KG1 (cell line): Measurements from ENCODE around the gene ATP13A2.
"Not testable (repeated sequence)": the region's sequence is repeated elsewhere in the genome, so short reads cannot be mapped to it uniquely, and the experiment has no call there.

Experiments
- DNase-seq: peaks from one replicate; lab custom pipeline; 2025; lab: John Stamatoyannopoulos, UW

The ATP13A2 gene

GRCh38 chr1:16957731-16958130 lies 54.0 kb downstream of the ATP13A2 start:
- no peak for DNase-seq

GRCh38 chr1:16956775-16957174 lies 55.0 kb downstream of the ATP13A2 start:
- DNase-seq: no peak

GRCh38 chr1:16955186-16955585 lies 56.5 kb downstream of the ATP13A2 start:
- DNase-seq: no peak

- DNase-seq: no peak
Measured at GRCh38 chr1:16954579-16954978, 57.1 kb downstream of the ATP13A2 start.

- DNase-seq: not testable (repeated sequence)
Measured at GRCh38 chr1:16952376-16952775, 59.4 kb downstream of the ATP13A2 start.

GRCh38 chr1:16949026-16949425 lies 62.7 kb downstream of the ATP13A2 start:
- not testable (repeated sequence) for DNase-seq

- DNase-seq: not testable (repeated sequence)
Measured at GRCh38 chr1:16948282-16948891, 63.3 kb downstream of the ATP13A2 start.

GRCh38 chr1:16946646-16947045 lies 65.1 kb downstream of the ATP13A2 start:
- no peak for DNase-seq

GRCh38 chr1:16946185-16946584 lies 65.5 kb downstream of the ATP13A2 start:
- DNase-seq: not testable (repeated sequence)

GRCh38 chr1:16945512-16945911 lies 66.2 kb downstream of the ATP13A2 start:
- DNase-seq: not testable (repeated sequence)

- DNase-seq: no peak
Measured at GRCh38 chr1:16944038-16944437, 67.7 kb downstream of the ATP13A2 start.

- DNase-seq: not testable (repeated sequence)
Measured at GRCh38 chr1:16939386-16940180, 72.1 kb downstream of the ATP13A2 start.

GRCh38 chr1:16938351-16939321 lies 73.1 kb downstream of the ATP13A2 start:
- DNase-seq: no peak

- not testable (repeated sequence) for DNase-seq
Measured at GRCh38 chr1:16936580-16936979, 75.1 kb downstream of the ATP13A2 start.
